OCI-LY3 (cell line): ENCODE measurements around the gene DDX59.

Experiments used
- H2AFZ ChIP-seq: fragments of 200-600, 300-600 bp; shearing (Covaris generic); 2 replicates; pipeline ENCODE4 v1.6.0; 2014; ENCODE audit warnings: antibody characterized with exemption, low read depth, low read length
- H3K27ac ChIP-seq: fragments of 200-600, 300-600 bp; sonication (generic); 2 replicates; pipeline ENCODE4 v1.5.1; 2014; ENCODE audit warnings: mild to moderate bottlenecking, low read length, moderate library complexity, mixed read lengths
- H3K27me3 ChIP-seq: fragments of 200-600, 300-600 bp; sonication (generic); 2 replicates; pipeline ENCODE4 v1.6.1; 2014; ENCODE audit warnings: low read depth, low read length, mixed read lengths
- H3K36me3 ChIP-seq: fragments of 200-600, 300-600 bp; sonication (generic); replicated peaks from 2 replicates; pipeline ENCODE3; 2014; ENCODE audit warnings: low read depth, low read length, mixed read lengths
- H3K4me1 ChIP-seq: fragments of 300-600, 200-600 bp; sonication (generic); 2 replicates; pipeline ENCODE4 v1.6.1; 2014; ENCODE audit warnings: low read length, mixed read lengths
- H3K4me2 ChIP-seq: fragments of 200-600, 300-600 bp; sonication (generic); 2 replicates; pipeline ENCODE4 v1.6.1; 2014; ENCODE audit warnings: low read length, mixed read lengths
- H3K4me3 ChIP-seq: fragments of 300-600, 200-600 bp; sonication (generic); 2 replicates; pipeline ENCODE4 v1.5.1; 2014; ENCODE audit warnings: antibody characterized with exemption, mild to moderate bottlenecking, low read length, moderate library complexity
- H3K79me2 ChIP-seq: fragments of 300-600, 200-600 bp; shearing (Covaris generic); 2 replicates; pipeline ENCODE4 v1.6.1; 2014; ENCODE audit warnings: mild to moderate bottlenecking, low read length, mixed read lengths
- H3K9ac ChIP-seq: fragments of 300-600, 200-600 bp; shearing (Covaris generic); 2 replicates; pipeline ENCODE4 v1.6.0; 2014; ENCODE audit warnings: mild to moderate bottlenecking, low read length, moderate library complexity
- H3K9me3 ChIP-seq: fragments of 200-600, 300-600 bp; shearing (Covaris generic); 2 replicates; pipeline ENCODE4 v1.6.1; 2014; ENCODE audit warnings: low read length, mixed read lengths; ENCODE audit not compliant: insufficient read depth
- H4K20me1 ChIP-seq: fragments of 200-600, 300-600 bp; sonication (generic); 2 replicates; pipeline ENCODE4 v1.6.1; 2016; ENCODE audit warnings: low read length, mixed read lengths; ENCODE audit not compliant: insufficient read depth
- CTCF ChIP-seq: fragments of 200-600, 300-600 bp; sonication (generic); IDR thresholded peaks from 2 replicates; pipeline ENCODE4 v1.5.1; 2014; ENCODE audit warnings: antibody characterized with exemption, low read length, low read depth
- EZH2phosphoT487 ChIP-seq: fragments of 200-600 bp; shearing (Covaris generic); IDR thresholded peaks from 2 replicates; pipeline ENCODE4 v1.6.1; 2018; ENCODE audit warnings: antibody characterized with exemption, mixed run types, low read depth

The DDX59 gene

GRCh38 chr1:200642481-200642880 lies 27.2 kb downstream of the DDX59 start:
- H3K79me2 ChIP-seq: no peaks in the 10 kb centered on the region
- H3K27me3 ChIP-seq: no peaks in the 10 kb centered on the region
- no peak for TF ChIP-seq EZH2phosphoT487
- no peak for TF ChIP-seq CTCF
- H2AFZ ChIP-seq: no peak overlapping the region
- peaks cover 50% of the 10 kb centered on the region for H3K4me1 ChIP-seq
- H3K9ac ChIP-seq: no peak overlapping the region
- H3K4me3 ChIP-seq: no peak overlapping the region
- H4K20me1 ChIP-seq: no peaks in the 10 kb centered on the region
- H3K27ac ChIP-seq: no peak overlapping the region
- H3K36me3 ChIP-seq: peaks cover 12% of the 10 kb centered on the region
- no peak overlapping the region for H3K4me2 ChIP-seq
- H3K9me3 ChIP-seq: no peaks in the 10 kb centered on the region

GRCh38 chr1:200640963-200641401 lies 28.7 kb downstream of the DDX59 start:
- TF ChIP-seq EZH2phosphoT487 (no peak), CTCF (no peak)
- Histone ChIP-seq H3K36me3 (peaks cover 9% of the 10 kb centered on the region), H3K4me3 (no peak overlapping the region), H3K4me1 (peaks cover 37% of the 10 kb centered on the region), H3K79me2 (no peaks in the 10 kb centered on the region), H3K4me2 (no peak overlapping the region), H3K9me3 (no peaks in the 10 kb centered on the region), H2AFZ (no peak overlapping the region), H3K9ac (no peak overlapping the region), H3K27ac (no peak overlapping the region), H4K20me1 (no peaks in the 10 kb centered on the region), H3K27me3 (no peaks in the 10 kb centered on the region)

GRCh38 chr1:200640373-200640962 lies 29.2 kb downstream of the DDX59 start:
- no peaks in the 10 kb centered on the region for H3K9me3 ChIP-seq
- peaks cover 32% of the 10 kb centered on the region for H3K4me1 ChIP-seq
- H3K79me2 ChIP-seq: no peaks in the 10 kb centered on the region
- H4K20me1 ChIP-seq: no peaks in the 10 kb centered on the region
- H3K36me3 ChIP-seq: peaks cover 9% of the 10 kb centered on the region
- H3K27ac ChIP-seq: peak overlapping the region; percentile 65
- peak overlapping the region; percentile 38; the same call in 1 of the 2 replicates for H3K9ac ChIP-seq
- no peak for TF ChIP-seq CTCF
- TF ChIP-seq EZH2phosphoT487: no peak
- no peaks in the 10 kb centered on the region for H3K27me3 ChIP-seq
- H3K4me2 ChIP-seq: peak overlapping the region; percentile 56
- peak overlapping the region; percentile 35 for H3K4me3 ChIP-seq
- 0 out of 2 replicates have a peak overlapping the region, but pooled peaks have one; percentile 37 for H2AFZ ChIP-seq

GRCh38 chr1:200638073-200638472 lies 31.6 kb downstream of the DDX59 start:
- Histone ChIP-seq H3K27me3 (no peaks in the 10 kb centered on the region), H3K9ac (no peak overlapping the region), H3K27ac (no peak overlapping the region), H2AFZ (no peak overlapping the region), H3K4me2 (no peak overlapping the region), H3K4me1 (peaks cover 28% of the 10 kb centered on the region), H3K36me3 (no peaks in the 10 kb centered on the region), H3K4me3 (no peak overlapping the region), H3K9me3 (no peaks in the 10 kb centered on the region), H4K20me1 (no peaks in the 10 kb centered on the region), H3K79me2 (no peaks in the 10 kb centered on the region)
- TF ChIP-seq CTCF (0 out of 2 replicates have a peak, but pooled peaks have one; percentile 7), EZH2phosphoT487 (no peak)
